ENCODE measurements around the gene KCNMA1.

GRCh38 chr10:77110757-77111156, 526.9 kb downstream of the KCNMA1 start:
- TF ChIP-seq, protein P1, sequence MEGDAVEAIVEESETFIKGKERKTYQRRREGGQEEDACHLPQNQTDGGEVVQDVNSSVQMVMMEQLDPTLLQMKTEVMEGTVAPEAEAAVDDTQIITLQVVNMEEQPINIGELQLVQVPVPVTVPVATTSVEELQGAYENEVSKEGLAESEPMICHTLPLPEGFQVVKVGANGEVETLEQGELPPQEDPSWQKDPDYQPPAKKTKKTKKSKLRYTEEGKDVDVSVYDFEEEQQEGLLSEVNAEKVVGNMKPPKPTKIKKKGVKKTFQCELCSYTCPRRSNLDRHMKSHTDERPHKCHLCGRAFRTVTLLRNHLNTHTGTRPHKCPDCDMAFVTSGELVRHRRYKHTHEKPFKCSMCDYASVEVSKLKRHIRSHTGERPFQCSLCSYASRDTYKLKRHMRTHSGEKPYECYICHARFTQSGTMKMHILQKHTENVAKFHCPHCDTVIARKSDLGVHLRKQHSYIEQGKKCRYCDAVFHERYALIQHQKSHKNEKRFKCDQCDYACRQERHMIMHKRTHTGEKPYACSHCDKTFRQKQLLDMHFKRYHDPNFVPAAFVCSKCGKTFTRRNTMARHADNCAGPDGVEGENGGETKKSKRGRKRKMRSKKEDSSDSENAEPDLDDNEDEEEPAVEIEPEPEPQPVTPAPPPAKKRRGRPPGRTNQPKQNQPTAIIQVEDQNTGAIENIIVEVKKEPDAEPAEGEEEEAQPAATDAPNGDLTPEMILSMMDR (IDR thresholded peaks at IDR 0.05; ENCODE audit: poor library complexity, severe bottlenecking): no peak
- TF ChIP-seq SMC3 (conservative IDR thresholded peaks at IDR 0.05; ENCODE audit: poor library complexity): no peak
- no peak for TF ChIP-seq MXI1 (conservative IDR thresholded peaks at IDR 0.05; ENCODE audit: poor library complexity, severe bottlenecking)
- no peak for TF ChIP-seq EZH2 (IDR thresholded peaks at IDR 0.05; ENCODE audit: borderline replicate concordance, insufficient read depth, low read length, poor library complexity, severe bottlenecking)
- TF ChIP-seq TAF1 (IDR thresholded peaks at IDR 0.05; ENCODE audit: low read depth): no peak

Data from neural cell (in vitro differentiated cells).